Measurements from ENCODE around the gene NOMO2.
"Not testable (repeated sequence)": the region's sequence is repeated elsewhere in the genome, so short reads cannot be mapped to it uniquely, and the experiment has no call there.

DNA sequence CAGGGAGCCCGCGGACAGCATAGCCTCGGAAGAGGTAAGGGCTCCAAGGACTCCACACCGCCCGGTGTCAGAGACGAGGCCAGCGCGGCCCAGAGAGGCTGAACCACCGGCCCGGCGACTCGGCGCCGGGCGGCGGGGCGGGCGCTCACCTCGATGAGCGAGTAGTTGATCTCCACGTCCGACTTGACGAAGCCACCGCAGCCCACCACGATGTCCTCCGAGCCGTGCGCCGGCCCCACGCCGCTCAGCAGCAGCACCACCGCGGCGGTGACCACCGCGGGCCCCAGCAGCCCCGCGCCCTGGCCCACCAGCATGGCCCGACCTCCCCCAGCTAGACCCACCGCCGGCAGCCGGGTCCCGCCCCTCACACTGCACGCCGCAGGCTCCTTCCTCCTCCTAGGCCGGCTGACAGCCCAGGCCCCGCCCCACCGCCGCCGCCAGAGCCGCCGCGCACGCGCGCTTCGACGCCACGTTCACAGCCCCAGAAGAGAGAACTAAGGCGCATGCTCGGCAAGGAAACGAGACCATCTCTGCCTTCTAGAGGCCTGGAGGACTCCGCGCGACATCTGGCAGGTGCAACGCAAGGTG, at the start of gene NOMO2:
- TF ChIP-seq, protein P1, sequence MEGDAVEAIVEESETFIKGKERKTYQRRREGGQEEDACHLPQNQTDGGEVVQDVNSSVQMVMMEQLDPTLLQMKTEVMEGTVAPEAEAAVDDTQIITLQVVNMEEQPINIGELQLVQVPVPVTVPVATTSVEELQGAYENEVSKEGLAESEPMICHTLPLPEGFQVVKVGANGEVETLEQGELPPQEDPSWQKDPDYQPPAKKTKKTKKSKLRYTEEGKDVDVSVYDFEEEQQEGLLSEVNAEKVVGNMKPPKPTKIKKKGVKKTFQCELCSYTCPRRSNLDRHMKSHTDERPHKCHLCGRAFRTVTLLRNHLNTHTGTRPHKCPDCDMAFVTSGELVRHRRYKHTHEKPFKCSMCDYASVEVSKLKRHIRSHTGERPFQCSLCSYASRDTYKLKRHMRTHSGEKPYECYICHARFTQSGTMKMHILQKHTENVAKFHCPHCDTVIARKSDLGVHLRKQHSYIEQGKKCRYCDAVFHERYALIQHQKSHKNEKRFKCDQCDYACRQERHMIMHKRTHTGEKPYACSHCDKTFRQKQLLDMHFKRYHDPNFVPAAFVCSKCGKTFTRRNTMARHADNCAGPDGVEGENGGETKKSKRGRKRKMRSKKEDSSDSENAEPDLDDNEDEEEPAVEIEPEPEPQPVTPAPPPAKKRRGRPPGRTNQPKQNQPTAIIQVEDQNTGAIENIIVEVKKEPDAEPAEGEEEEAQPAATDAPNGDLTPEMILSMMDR (IDR thresholded peaks at IDR 0.05; ENCODE audit: low read depth, low read length, missing input control) = not testable (repeated sequence)
- TF ChIP-seq, protein P2, sequence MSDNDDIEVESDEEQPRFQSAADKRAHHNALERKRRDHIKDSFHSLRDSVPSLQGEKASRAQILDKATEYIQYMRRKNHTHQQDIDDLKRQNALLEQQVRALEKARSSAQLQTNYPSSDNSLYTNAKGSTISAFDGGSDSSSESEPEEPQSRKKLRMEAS (IDR thresholded peaks at IDR 0.05) = not testable (repeated sequence)
- TF ChIP-seq, protein P3, sequence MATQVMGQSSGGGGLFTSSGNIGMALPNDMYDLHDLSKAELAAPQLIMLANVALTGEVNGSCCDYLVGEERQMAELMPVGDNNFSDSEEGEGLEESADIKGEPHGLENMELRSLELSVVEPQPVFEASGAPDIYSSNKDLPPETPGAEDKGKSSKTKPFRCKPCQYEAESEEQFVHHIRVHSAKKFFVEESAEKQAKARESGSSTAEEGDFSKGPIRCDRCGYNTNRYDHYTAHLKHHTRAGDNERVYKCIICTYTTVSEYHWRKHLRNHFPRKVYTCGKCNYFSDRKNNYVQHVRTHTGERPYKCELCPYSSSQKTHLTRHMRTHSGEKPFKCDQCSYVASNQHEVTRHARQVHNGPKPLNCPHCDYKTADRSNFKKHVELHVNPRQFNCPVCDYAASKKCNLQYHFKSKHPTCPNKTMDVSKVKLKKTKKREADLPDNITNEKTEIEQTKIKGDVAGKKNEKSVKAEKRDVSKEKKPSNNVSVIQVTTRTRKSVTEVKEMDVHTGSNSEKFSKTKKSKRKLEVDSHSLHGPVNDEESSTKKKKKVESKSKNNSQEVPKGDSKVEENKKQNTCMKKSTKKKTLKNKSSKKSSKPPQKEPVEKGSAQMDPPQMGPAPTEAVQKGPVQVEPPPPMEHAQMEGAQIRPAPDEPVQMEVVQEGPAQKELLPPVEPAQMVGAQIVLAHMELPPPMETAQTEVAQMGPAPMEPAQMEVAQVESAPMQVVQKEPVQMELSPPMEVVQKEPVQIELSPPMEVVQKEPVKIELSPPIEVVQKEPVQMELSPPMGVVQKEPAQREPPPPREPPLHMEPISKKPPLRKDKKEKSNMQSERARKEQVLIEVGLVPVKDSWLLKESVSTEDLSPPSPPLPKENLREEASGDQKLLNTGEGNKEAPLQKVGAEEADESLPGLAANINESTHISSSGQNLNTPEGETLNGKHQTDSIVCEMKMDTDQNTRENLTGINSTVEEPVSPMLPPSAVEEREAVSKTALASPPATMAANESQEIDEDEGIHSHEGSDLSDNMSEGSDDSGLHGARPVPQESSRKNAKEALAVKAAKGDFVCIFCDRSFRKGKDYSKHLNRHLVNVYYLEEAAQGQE (IDR thresholded peaks at IDR 0.05) = not testable (repeated sequence)
- TF ChIP-seq, protein P4, sequence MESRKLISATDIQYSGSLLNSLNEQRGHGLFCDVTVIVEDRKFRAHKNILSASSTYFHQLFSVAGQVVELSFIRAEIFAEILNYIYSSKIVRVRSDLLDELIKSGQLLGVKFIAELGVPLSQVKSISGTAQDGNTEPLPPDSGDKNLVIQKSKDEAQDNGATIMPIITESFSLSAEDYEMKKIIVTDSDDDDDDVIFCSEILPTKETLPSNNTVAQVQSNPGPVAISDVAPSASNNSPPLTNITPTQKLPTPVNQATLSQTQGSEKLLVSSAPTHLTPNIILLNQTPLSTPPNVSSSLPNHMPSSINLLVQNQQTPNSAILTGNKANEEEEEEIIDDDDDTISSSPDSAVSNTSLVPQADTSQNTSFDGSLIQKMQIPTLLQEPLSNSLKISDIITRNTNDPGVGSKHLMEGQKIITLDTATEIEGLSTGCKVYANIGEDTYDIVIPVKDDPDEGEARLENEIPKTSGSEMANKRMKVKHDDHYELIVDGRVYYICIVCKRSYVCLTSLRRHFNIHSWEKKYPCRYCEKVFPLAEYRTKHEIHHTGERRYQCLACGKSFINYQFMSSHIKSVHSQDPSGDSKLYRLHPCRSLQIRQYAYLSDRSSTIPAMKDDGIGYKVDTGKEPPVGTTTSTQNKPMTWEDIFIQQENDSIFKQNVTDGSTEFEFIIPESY (IDR thresholded peaks at IDR 0.05) = not testable (repeated sequence)
- TF ChIP-seq, protein P5, sequence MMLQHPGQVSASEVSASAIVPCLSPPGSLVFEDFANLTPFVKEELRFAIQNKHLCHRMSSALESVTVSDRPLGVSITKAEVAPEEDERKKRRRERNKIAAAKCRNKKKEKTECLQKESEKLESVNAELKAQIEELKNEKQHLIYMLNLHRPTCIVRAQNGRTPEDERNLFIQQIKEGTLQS (IDR thresholded peaks at IDR 0.05) = not testable (repeated sequence)
- TF ChIP-seq YY1 (IDR thresholded peaks at IDR 0.05); SP1 (IDR thresholded peaks at IDR 0.05); RAD21 (IDR thresholded peaks at IDR 0.05); EGR1 (IDR thresholded peaks at IDR 0.05; ENCODE audit: low read depth in 2 of 2); JUND (IDR thresholded peaks at IDR 0.05); GABPA (IDR thresholded peaks at IDR 0.05 in 1 of 2, conservative IDR thresholded peaks at IDR 0.05 in 1 of 2): not testable (repeated sequence)

Data from liver (tissue), 3 donors.